ENCODE results near the gene IL7R.
"Not testable (repeated sequence)": the region's sequence is repeated elsewhere in the genome, so short reads cannot be mapped to it uniquely, and the experiment has no call there.

The IL7R gene

GRCh38 chr5:35838370-35839042, 18.2 kb upstream of the IL7R start:
- DNase-seq (ENCODE audit: low read depth) = no peak
- TF ChIP-seq CTCF (IDR thresholded peaks at IDR 0.05; ENCODE audit: insufficient read depth, low read depth, low read length, missing control alignments) = no peak
- no peak overlapping the region for H3K4me3 ChIP-seq (ENCODE audit: low read length)

- TF ChIP-seq CTCF (IDR thresholded peaks at IDR 0.05; ENCODE audit: insufficient read depth, low read depth, low read length, missing control alignments) = no peak
- DNase-seq (ENCODE audit: low read depth) = no peak
- H3K4me3 ChIP-seq (ENCODE audit: low read length) = no peak overlapping the region
Observed at GRCh38 chr5:35842856-35843255, 13.8 kb upstream of the IL7R start.

GRCh38 chr5:35845508-35845907, 11.2 kb upstream of the IL7R start:
- DNase-seq (ENCODE audit: low read depth); H3K4me3 ChIP-seq (ENCODE audit: low read length): not testable (repeated sequence)

GRCh38 chr5:35847491-35847890, 9.2 kb upstream of the IL7R start:
- H3K4me3 ChIP-seq (ENCODE audit: low read length) = no peak overlapping the region
- no peak for DNase-seq (ENCODE audit: low read depth)
- no peak for TF ChIP-seq CTCF (IDR thresholded peaks at IDR 0.05; ENCODE audit: insufficient read depth, low read depth, low read length, missing control alignments)

GRCh38 chr5:35847961-35848360, 8.7 kb upstream of the IL7R start:
- DNase-seq (ENCODE audit: low read depth) = no peak
- no peak for TF ChIP-seq CTCF (IDR thresholded peaks at IDR 0.05; ENCODE audit: insufficient read depth, low read depth, low read length, missing control alignments)
- H3K4me3 ChIP-seq (ENCODE audit: low read length) = no peak overlapping the region

GRCh38 chr5:35849860-35850259, 6.8 kb upstream of the IL7R start:
- DNase-seq (ENCODE audit: low read depth) = no peak
- no peak for TF ChIP-seq CTCF (IDR thresholded peaks at IDR 0.05; ENCODE audit: insufficient read depth, low read depth, low read length, missing control alignments)
- H3K4me3 ChIP-seq (ENCODE audit: low read length) = no peak overlapping the region

GRCh38 chr5:35850967-35851680, 5.6 kb upstream of the IL7R start:
- no peak for TF ChIP-seq CTCF (IDR thresholded peaks at IDR 0.05; ENCODE audit: insufficient read depth, low read depth, low read length, missing control alignments)
- no peak overlapping the region for H3K4me3 ChIP-seq (ENCODE audit: low read length)
- DNase-seq (ENCODE audit: low read depth) = no peak

Measured in epithelial cell of esophagus (primary cell).